ENCODE measurements around the gene NASP. TPM values are rescaled to one million over a fixed set of nuclear protein-coding genes. Genes with fewer than 3 reads are reported as not detected.

Gene NASP
- total RNA-seq, 2 experiments from 2014 or later: 227 to 246 TPM

GRCh38 chr1:45568421-45568820 is 15.4 kb upstream of the NASP start:
- H3K4me1 Mint-ChIP-seq (ENCODE audit: low read depth): no peaks in the 10 kb centered on the region
- no peaks in the 10 kb centered on the region for H3K27me3 Mint-ChIP-seq
- ATAC-seq: no peak
- CTCF ChIA-PET: interaction anchor here (1.0 to 7.8 kb wide), 14 partner anchors 10 to 265 kb away, joined by 3 to 135 read pairs (median 18); partner anchors contain the start of genes CCDC163, MMACHC, MUTYH and NASP
- POLR2A ChIA-PET: interaction anchor here (0.9 to 5.6 kb wide), 12 partner anchors 10 to 228 kb away, joined by 3 to 35 read pairs (median 8); partner anchors contain the start of genes AKR1A1, MUTYH, NASP and PRDX1
- intact Hi-C loops (cut with micrococcal nuclease): no loop called here
- H3K9me3 Mint-ChIP-seq: no peaks in the 10 kb centered on the region
- H3K4me3 Mint-ChIP-seq: no peak overlapping the region
- H3K36me3 Mint-ChIP-seq (ENCODE audit: low read depth): peaks cover 31% of the 10 kb centered on the region
- DNase-seq: no peak
- no peak for TF ChIP-seq CTCF (IDR thresholded peaks at IDR 0.05)
- H3K27ac Mint-ChIP-seq: no peak overlapping the region

GRCh38 chr1:45569571-45569961 is 14.3 kb upstream of the NASP start:
- Mint-ChIP-seq H3K9me3 (no peaks in the 10 kb centered on the region), H3K4me1 (ENCODE audit: low read depth) (no peaks in the 10 kb centered on the region), H3K4me3 (no peak overlapping the region), H3K27ac (no peak overlapping the region), H3K27me3 (no peaks in the 10 kb centered on the region), H3K36me3 (ENCODE audit: low read depth) (peaks cover 22% of the 10 kb centered on the region)
- DNase-seq: no peak
- ChIA-PET POLR2A (interaction anchor here (0.7 to 5.6 kb wide), 7 partner anchors 14 to 69 kb away, joined by 3 to 35 read pairs (median 16); partner anchors contain the start of genes AKR1A1, NASP and PRDX1), CTCF (interaction anchor here (0.6 to 7.8 kb wide), 25 partner anchors 12 to 266 kb away, joined by 3 to 135 read pairs (median 8); partner anchors contain the start of genes AKR1A1, CCDC163, MMACHC and MUTYH)
- no peak for TF ChIP-seq CTCF (IDR thresholded peaks at IDR 0.05)
- intact Hi-C loops (cut with micrococcal nuclease): no loop called here
- no peak for ATAC-seq

DNA sequence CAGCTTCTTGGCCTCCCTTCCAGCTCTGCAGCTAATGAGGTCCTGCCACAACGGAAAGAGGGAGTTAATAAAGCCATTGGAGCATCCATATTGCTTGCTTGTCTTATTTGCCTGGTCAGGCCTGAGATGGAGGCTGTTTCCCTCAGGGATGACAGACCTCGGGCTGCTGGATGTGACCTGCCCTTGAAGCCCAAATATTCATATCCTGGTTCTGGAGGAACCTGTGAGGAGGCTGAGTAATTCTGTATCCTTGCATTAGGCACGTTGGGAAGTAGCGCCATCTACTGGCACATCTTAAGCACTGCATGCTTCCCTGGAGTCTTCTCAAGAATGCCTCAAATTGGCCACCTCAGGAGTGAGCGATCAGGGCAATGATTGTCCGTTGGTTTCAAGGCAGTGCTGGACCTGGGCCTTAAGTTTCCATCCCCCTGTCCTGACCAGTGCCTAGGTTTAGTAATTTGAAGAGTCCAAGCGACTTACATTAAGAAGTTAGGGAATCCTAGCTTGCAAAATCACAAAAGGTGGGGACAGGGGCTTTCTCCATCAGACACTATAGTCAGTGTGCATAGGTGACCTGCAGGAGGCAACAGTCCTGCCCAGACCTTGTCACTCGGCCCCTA is 13.8 kb upstream of the NASP start:
- DNase-seq (peak; percentile 77), ATAC-seq (peak; percentile 99)
- ChIA-PET CTCF (interaction anchor here (0.6 to 7.8 kb wide), 38 partner anchors 10 to 266 kb away, joined by 3 to 135 read pairs (median 4); partner anchors contain the start of genes AKR1A1, CCDC163, HPDL and MMACHC), POLR2A (interaction anchor here (0.7 to 5.6 kb wide), 8 partner anchors 9 to 69 kb away, joined by 3 to 35 read pairs (median 14); partner anchors contain the start of genes AKR1A1, NASP and PRDX1)
- intact Hi-C loops (cut with micrococcal nuclease): loop anchor here (2.0 kb wide), 1 partner anchor 57 kb away; no protein-coding TSS in a partner anchor
- Mint-ChIP-seq H3K4me1 (ENCODE audit: low read depth) (no peaks in the 10 kb centered on the region), H3K9me3 (no peaks in the 10 kb centered on the region), H3K27ac (no peak overlapping the region), H3K27me3 (no peaks in the 10 kb centered on the region), H3K36me3 (ENCODE audit: low read depth) (peaks cover 22% of the 10 kb centered on the region), H3K4me3 (no peak overlapping the region)
- TF ChIP-seq CTCF (IDR thresholded peaks at IDR 0.05): peak; percentile 94

GRCh38 chr1:45570631-45571030 is 13.2 kb upstream of the NASP start:
- no peaks in the 10 kb centered on the region for H3K9me3 Mint-ChIP-seq
- ChIA-PET POLR2A (interaction anchor here (1.4 to 5.6 kb wide), 4 partner anchors 8 to 58 kb away, joined by 5 to 35 read pairs (median 26); partner anchors contain the start of genes NASP and PRDX1), CTCF (interaction anchor here (0.6 to 7.8 kb wide), 26 partner anchors 10 to 244 kb away, joined by 3 to 135 read pairs (median 5); partner anchors contain the start of genes AKR1A1, CCDC163, HPDL and MMACHC)
- ATAC-seq: no peak
- no peak overlapping the region for H3K27ac Mint-ChIP-seq
- H3K4me3 Mint-ChIP-seq: no peak overlapping the region
- no peaks in the 10 kb centered on the region for H3K4me1 Mint-ChIP-seq (ENCODE audit: low read depth)
- no peak for TF ChIP-seq CTCF (IDR thresholded peaks at IDR 0.05)
- H3K27me3 Mint-ChIP-seq: no peaks in the 10 kb centered on the region
- H3K36me3 Mint-ChIP-seq (ENCODE audit: low read depth): peaks cover 22% of the 10 kb centered on the region
- intact Hi-C loops (cut with micrococcal nuclease): loop anchor here (2.0 kb wide), 1 partner anchor 58 kb away; no protein-coding TSS in a partner anchor
- no peak for DNase-seq

All from activated CD8-positive, alpha-beta T cell treated with anti-CD3 and anti-CD28 coated beads for 36 hours (primary cell).